Endothelial cell of hepatic sinusoid (primary cell): ENCODE data around the gene ATP8B4.

ENCODE experiments used
- in situ Hi-C: cut with HindIII; loops from 2 replicates; pipeline ENCODE4 v1.10.0; 2017; ENCODE audit warnings: low sequenced_read_pairs

The ATP8B4 gene

DNA sequence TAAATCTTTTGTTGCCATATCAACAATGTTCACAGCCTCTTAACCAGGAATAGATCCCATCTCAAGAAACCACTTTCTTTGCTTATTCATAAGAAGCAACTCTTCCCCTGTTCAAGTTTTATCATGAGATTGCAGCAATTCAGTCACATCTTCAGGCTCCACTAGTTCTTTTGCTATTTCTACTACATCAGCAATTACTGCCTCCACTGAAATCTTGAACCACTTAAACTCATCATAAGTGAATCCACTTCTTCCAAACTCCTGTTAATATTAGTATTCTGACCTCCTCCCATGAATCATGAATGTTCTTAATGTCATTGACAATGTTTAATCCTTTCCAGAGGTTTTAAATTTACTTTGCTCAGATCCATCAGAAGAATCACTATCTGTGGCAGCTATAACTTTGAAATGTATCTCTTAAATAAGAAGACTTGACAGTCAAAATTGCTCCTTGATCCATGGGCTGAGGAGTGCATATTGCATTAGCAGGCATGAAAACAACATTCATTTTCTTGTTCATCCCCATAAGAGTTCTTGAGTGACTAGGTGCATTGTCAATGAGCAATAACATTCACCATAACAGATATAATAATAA is 292.3 kb downstream of the ATP8B4 start:
- in situ Hi-C loops = no loop called here

DNA sequence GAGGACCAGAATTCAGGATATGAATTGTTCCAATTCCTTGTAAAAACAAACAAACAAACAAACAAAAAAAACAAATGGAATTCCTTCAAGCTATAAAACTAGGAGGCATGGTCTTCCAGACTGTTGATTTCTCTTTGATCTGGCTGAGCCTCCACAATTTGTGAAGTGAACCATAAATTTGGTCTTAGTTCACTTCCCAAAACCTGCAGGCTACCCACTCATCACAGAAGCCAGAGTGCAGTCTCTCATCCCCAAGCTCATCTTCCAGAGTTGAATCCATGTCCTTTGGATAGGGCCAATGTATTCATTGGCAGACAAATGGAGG is 294.3 kb downstream of the ATP8B4 start:
- in situ Hi-C loops = no loop called here

DNA sequence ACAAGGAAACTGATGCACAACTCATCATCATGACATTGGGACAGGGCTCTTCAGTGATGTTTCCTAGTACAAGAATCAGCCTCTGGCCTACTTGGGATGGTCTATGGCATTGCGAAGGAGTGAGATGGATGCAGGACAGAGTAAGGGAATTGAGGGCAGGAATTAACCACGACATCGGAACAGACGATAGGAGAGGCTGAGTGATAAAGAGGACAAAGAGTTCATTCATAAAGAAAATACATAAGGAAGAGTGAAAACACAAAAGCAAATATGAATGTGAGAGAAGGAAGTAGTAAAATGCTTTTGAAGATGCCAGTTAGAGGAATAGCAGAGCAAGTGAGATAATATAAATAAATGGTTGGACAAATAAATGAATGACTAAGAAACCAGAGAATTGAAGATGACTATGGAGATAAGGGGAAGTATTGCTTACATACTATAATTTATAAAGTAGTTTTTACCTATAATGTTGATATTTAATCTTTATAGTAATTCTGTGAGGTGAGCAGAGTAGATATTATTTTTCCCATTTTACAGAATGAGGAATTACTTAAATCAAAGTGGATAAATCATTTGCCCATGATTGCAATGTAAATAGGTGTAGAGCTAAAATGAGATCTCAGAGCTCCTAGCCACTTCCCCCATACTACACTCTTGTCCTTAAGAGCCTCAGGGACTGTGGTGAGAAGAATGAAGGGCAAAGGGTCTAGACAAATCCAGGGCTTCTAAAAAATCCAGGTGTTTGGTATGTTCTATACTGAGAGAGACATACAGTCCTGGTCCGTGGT is 294.9 kb downstream of the ATP8B4 start:
- in situ Hi-C loops = no loop called here

DNA sequence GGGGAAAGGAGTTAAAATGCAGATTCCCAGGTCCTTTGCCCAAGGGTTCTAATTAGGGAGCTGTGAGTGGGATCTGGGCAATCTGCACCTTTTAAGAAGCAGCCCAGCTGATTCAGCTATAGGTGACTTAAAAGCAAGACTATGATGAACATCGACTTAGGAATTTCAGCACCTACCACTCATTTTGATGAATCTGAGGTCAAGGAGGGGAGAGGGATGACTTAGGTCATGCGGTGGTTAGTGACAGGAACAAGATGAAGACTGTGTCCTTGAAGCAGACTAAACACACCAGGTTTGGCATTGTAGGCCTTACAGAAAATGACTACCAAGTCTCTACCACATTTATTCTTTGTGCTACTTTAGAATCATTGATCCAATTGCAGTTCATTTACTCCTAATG is 301.9 kb downstream of the ATP8B4 start:
- in situ Hi-C loops = no loop called here

DNA sequence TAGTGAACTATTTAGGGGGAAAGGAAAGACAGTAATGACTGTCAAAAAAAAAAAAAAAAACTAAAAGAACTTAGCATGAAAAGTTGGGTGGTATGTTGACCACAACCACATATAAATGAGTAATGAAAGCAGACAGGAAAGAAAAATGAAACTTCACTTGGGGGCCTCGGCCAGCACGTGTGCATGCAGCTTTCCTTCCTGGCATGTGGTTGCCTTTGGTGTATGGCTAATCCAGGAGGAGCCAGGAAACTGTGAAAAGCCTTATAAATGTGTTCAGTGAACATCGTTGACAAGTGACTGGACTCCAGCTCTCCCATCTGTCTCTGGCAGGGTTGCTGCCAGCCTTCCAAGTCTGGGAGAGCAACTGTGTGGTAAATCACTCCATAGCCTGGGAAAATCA is 303.1 kb downstream of the ATP8B4 start:
- in situ Hi-C loops = no loop called here

DNA sequence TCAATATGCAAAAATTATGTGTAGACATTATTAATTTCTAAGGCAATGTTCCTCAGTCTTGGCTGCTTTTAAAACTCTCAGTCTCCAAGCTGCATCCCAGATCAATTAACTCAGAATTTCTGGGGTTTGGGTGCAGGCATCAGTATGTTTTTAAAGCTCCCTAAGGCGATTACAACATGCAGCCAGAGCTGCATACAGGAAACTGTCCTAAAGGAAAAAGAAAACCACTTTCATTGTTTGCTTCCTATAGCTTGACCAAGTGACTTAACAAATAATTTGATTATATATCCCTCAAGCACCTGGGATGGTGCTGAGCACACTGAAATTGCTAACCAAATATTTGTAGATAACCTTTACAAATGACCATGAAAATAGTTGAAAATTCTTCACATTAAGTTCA is 303.5 kb downstream of the ATP8B4 start:
- in situ Hi-C loops = no loop called here

DNA sequence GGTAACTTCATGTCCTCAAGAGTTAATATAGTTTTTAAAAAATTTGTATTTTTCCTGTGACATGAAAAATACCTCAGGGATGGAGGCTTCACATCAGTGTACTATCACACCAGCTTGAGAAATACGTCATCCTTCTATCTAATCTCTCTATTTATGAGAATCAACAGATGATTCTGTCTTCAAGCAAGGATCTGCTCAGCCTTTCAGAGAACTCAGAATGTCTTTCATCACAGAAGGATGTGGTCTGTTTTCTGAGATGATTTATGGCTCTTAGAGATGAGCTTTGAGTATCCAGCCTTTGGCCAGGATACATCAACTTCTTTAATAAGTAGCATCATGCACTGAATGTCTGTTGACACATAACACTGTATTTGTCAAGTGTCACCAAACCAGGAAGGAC is 304.3 kb downstream of the ATP8B4 start:
- in situ Hi-C loops = no loop called here

DNA sequence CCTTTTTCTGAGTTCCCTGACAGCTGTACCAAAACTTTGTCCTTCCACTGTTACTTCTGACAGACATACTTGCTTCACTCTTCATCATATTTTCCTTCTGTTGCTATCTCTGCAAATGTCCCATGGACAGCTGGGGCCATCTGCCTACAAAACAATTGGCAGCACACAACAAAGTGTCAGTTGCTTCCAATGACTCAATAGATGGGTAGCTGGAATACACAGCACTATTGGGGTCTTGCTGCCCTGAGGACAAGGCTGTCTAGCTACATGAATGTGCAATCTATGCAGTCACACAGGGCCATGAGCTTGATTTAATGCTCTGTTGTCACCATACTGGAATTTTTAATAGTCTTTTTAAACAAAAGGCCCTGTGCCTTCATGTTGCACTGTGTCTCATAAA is 305.4 kb downstream of the ATP8B4 start:
- in situ Hi-C loops = no loop called here

DNA sequence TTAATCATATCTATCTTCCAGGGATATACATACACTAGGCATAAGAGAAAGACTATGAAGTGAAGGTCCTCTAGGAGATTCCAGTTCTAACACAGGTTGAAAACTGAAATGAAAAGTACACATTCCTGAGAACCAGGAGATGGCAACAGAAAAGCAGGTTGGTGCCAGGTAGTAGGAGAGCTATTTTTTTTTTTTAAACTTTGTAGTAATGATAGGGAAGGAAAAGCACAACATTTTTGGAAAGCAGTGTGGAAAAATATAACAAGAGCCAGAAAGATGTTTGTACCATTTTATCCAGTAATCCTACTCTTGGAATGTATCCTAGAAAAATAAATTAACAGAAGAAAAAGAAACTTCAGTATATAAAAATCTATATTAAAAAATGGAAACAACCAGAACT is 308.3 kb downstream of the ATP8B4 start:
- in situ Hi-C loops = no loop called here

DNA sequence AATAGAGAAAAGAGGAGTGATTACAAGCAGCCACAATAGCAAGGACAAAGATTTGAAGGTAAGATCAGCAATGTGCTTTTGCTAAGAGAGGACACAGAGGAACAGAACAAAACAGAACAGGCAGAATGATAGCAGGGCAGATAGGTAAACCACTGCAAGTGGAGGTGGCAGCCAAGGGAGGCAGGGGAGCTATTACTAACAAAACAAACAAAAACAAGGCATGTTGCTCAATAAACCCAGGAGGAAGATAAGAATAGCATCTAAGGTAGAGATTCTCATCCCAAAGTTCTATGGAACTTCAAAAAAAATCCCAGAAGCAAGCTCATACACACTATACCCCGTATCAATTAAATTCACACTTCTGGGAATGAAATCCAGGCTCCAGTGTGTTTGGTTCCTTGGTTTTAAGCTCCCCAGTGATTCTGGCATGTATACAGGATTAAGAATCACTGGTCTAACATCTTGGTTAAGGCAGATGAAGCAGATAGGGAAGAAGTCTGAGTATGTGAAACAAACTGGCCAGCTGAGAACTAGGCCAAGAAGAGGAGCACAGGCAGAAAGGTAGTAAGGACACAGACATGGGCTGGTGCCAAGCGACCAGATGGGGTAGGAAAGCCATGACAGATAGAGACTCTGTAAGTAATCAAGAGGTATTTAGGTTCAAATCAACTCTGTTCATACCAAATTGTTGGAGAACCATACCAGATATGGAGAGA is 309.0 kb downstream of the ATP8B4 start:
- in situ Hi-C loops = loop anchor here (5.0 kb wide), 1 partner anchor 52 kb away; no protein-coding TSS in a partner anchor

DNA sequence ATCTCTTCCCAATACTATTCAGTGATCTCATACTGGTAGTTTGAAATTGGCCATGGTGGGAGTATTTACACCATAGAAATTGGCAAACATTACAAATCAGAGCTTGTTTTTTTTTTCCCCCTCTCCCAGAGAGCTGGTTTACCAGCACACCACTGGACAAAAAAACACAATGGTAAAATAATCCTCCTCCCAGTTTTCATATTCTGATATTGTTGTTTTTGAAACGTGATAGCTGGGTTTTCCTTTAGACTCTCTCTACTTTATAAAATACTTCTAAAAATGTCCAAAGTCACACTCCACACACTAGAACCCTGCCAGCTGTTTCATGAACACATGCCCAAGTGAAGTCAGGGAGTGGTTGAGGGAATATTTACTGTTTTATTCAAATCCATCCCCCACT is 310.7 kb downstream of the ATP8B4 start:
- in situ Hi-C loops = loop anchor here (5.0 kb wide), 1 partner anchor 54 kb away; no protein-coding TSS in a partner anchor
